H1 (cell line): Measurements from ENCODE around the gene ESRRB. TPM values are rescaled to one million over a fixed set of nuclear protein-coding genes. Genes with fewer than 3 reads are reported as not detected.

ENCODE experiments used
- BCL11A ChIP-seq, 2 experiments: IDR thresholded peaks; one replicate each; pipeline ENCODE4 v1.6.1; 2011; ENCODE audit warnings: low read depth in 2 of 2, low read length in 2 of 2, mild to moderate bottlenecking in 2 of 2
- CTBP2 ChIP-seq: IDR thresholded peaks from 2 replicates; pipeline ENCODE4 v1.7.0; 2011; ENCODE audit warnings: borderline replicate concordance, mild to moderate bottlenecking, moderate library complexity, mixed read lengths, low read length; ENCODE audit not compliant: insufficient read depth, insufficient read length
- GABPA ChIP-seq: IDR thresholded peaks from 2 replicates; pipeline ENCODE4 v1.6.1; 2011; ENCODE audit warnings: mild to moderate bottlenecking, low read length, moderate library complexity, borderline replicate concordance; ENCODE audit not compliant: insufficient read depth
- HDAC2 ChIP-seq, 2 experiments: fragments of 300-600 bp in 1 of 2; sonication (generic) in 1 of 2; IDR thresholded peaks; 2 replicates each; pipeline ENCODE4 v1.6.1; 2011 to 2012; ENCODE audit warnings: low read depth in 2 of 2, low read length in 2 of 2, mild to moderate bottlenecking in 2 of 2, moderate library complexity in 2 of 2, borderline replicate concordance in 1 of 2, inconsistent platforms in 1 of 2
- TBP ChIP-seq: IDR thresholded peaks from 2 replicates; pipeline ENCODE4 v1.6.1; 2011; ENCODE audit warnings: low read depth, low read length, improper control_type of control experiment
- polyA plus RNA-seq, 7 experiments: library from polyadenylated mRNA; depleted of rRNA in 3 of 7; stranded (reverse) in 5 of 7; unstranded in 2 of 7; fragments of >200 nt in 5 of 7; fragments of 200-250 nt in 2 of 7; gene quantifications; 1 replicate in 5 of 7; 2 replicates in 1 of 7; 4 replicates in 1 of 7; pipeline versions ENCODE4 v1.2.1 to v1.2.3, GENCODE V29; 2011 to 2013; ENCODE audit warnings: missing spikeins in 2 of 7, mixed read lengths in 2 of 7
- total RNA-seq: library from RNA; stranded (reverse); fragmentation: NEBNext Ultra II Directional; extraction: Animal tissue kit (Norgen Biotek cat#: 25700); gene quantifications from 2 replicates; pipeline ENCODE4 v1.2.1, GENCODE V29; 2021
- TF ChIP-seq, protein P1 (sequence below): fragments of 300-600 bp; sonication (generic); IDR thresholded peaks from 2 replicates; pipeline ENCODE4 v1.7.1; 2012; ENCODE audit warnings: low read length, moderate library complexity, mild to moderate bottlenecking, inconsistent platforms; ENCODE audit not compliant: insufficient replicate concordance
- TF ChIP-seq, protein P2 (sequence below): IDR thresholded peaks from 2 replicates; pipeline ENCODE4 v1.6.1; 2012; ENCODE audit warnings: inconsistent platforms

Gene ESRRB
- total and polyA plus RNA-seq, 2 of the 8 experiments (the other 6 are each of a cell fraction or from before 2014, with no cell fraction given), result 0.29 to 0.45 TPM

DNA sequence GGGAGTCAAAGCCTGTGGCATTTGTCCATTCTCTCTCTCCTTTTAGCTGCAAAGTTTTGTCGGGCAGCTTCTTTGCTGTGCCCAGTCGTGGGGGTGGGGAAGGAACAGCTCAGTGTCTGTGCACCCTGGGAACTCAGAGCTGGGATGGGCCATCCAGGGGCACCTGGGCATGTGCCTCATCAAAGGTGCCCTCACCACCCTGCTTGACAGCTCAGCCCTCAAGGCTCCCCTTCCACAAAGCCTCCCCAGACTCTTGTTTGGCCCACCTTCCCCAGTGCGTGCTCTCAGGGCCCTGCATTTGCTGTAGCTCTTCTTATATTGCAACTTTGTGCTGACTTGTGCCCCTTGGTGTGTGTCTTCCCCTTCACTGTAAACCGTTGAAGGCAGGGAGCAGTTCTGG is 112.6 kb downstream of the ESRRB start (continued):
- TF ChIP-seq, protein P1, sequence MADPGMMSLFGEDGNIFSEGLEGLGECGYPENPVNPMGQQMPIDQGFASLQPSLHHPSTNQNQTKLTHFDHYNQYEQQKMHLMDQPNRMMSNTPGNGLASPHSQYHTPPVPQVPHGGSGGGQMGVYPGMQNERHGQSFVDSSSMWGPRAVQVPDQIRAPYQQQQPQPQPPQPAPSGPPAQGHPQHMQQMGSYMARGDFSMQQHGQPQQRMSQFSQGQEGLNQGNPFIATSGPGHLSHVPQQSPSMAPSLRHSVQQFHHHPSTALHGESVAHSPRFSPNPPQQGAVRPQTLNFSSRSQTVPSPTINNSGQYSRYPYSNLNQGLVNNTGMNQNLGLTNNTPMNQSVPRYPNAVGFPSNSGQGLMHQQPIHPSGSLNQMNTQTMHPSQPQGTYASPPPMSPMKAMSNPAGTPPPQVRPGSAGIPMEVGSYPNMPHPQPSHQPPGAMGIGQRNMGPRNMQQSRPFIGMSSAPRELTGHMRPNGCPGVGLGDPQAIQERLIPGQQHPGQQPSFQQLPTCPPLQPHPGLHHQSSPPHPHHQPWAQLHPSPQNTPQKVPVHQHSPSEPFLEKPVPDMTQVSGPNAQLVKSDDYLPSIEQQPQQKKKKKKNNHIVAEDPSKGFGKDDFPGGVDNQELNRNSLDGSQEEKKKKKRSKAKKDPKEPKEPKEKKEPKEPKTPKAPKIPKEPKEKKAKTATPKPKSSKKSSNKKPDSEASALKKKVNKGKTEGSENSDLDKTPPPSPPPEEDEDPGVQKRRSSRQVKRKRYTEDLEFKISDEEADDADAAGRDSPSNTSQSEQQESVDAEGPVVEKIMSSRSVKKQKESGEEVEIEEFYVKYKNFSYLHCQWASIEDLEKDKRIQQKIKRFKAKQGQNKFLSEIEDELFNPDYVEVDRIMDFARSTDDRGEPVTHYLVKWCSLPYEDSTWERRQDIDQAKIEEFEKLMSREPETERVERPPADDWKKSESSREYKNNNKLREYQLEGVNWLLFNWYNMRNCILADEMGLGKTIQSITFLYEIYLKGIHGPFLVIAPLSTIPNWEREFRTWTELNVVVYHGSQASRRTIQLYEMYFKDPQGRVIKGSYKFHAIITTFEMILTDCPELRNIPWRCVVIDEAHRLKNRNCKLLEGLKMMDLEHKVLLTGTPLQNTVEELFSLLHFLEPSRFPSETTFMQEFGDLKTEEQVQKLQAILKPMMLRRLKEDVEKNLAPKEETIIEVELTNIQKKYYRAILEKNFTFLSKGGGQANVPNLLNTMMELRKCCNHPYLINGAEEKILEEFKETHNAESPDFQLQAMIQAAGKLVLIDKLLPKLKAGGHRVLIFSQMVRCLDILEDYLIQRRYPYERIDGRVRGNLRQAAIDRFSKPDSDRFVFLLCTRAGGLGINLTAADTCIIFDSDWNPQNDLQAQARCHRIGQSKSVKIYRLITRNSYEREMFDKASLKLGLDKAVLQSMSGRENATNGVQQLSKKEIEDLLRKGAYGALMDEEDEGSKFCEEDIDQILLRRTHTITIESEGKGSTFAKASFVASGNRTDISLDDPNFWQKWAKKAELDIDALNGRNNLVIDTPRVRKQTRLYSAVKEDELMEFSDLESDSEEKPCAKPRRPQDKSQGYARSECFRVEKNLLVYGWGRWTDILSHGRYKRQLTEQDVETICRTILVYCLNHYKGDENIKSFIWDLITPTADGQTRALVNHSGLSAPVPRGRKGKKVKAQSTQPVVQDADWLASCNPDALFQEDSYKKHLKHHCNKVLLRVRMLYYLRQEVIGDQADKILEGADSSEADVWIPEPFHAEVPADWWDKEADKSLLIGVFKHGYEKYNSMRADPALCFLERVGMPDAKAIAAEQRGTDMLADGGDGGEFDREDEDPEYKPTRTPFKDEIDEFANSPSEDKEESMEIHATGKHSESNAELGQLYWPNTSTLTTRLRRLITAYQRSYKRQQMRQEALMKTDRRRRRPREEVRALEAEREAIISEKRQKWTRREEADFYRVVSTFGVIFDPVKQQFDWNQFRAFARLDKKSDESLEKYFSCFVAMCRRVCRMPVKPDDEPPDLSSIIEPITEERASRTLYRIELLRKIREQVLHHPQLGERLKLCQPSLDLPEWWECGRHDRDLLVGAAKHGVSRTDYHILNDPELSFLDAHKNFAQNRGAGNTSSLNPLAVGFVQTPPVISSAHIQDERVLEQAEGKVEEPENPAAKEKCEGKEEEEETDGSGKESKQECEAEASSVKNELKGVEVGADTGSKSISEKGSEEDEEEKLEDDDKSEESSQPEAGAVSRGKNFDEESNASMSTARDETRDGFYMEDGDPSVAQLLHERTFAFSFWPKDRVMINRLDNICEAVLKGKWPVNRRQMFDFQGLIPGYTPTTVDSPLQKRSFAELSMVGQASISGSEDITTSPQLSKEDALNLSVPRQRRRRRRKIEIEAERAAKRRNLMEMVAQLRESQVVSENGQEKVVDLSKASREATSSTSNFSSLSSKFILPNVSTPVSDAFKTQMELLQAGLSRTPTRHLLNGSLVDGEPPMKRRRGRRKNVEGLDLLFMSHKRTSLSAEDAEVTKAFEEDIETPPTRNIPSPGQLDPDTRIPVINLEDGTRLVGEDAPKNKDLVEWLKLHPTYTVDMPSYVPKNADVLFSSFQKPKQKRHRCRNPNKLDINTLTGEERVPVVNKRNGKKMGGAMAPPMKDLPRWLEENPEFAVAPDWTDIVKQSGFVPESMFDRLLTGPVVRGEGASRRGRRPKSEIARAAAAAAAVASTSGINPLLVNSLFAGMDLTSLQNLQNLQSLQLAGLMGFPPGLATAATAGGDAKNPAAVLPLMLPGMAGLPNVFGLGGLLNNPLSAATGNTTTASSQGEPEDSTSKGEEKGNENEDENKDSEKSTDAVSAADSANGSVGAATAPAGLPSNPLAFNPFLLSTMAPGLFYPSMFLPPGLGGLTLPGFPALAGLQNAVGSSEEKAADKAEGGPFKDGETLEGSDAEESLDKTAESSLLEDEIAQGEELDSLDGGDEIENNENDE, result no peak
- TF ChIP-seq TBP (no peak), HDAC2 (IDR thresholded peaks at IDR 0.05; ENCODE audit: borderline replicate concordance in 1 of 2, low read depth in 2 of 2, low read length in 2 of 2) (no peak), GABPA (no peak), CTBP2 (no peak), BCL11A (IDR thresholded peaks at IDR 0.05; ENCODE audit: low read depth in 2 of 2, low read length in 2 of 2) (no peak)
- TF ChIP-seq, protein P2, sequence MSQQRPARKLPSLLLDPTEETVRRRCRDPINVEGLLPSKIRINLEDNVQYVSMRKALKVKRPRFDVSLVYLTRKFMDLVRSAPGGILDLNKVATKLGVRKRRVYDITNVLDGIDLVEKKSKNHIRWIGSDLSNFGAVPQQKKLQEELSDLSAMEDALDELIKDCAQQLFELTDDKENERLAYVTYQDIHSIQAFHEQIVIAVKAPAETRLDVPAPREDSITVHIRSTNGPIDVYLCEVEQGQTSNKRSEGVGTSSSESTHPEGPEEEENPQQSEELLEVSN, result no peak
